SU-DHL-6 (cell line): Measurements from ENCODE around the gene NUMB.

Source experiments
- H2AFZ ChIP-seq: fragments of 200-600 bp; sonication (generic); 2 replicates; pipeline ENCODE4 v1.6.1; 2014; ENCODE audit warnings: low read depth, mild to moderate bottlenecking, moderate library complexity, mixed read lengths, antibody characterized with exemption, low read length; ENCODE audit not compliant: severe bottlenecking
- H3F3A ChIP-seq: fragments of 200-600 bp; shearing (Covaris generic); 2 replicates; pipeline ENCODE4 v1.6.0; 2016; ENCODE audit warnings: antibody characterized with exemption, mild to moderate bottlenecking; ENCODE audit not compliant: insufficient read depth
- H3K27ac ChIP-seq: fragments of 200-600 bp; sonication (generic); 2 replicates; pipeline ENCODE4 v1.5.1; 2016; ENCODE audit warnings: low read depth, mild to moderate bottlenecking, low read length, moderate library complexity, mixed read lengths
- H3K27me3 ChIP-seq: fragments of 200-600 bp; sonication (generic), shearing (Covaris generic); 2 replicates; pipeline ENCODE4 v1.6.0; 2014; ENCODE audit warnings: mild to moderate bottlenecking, low read length
- H3K36me3 ChIP-seq: fragments of 200-600 bp; sonication (generic); 2 replicates; pipeline ENCODE4 v1.6.1; 2014; ENCODE audit warnings: mild to moderate bottlenecking, low read length, mixed read lengths
- H3K4me2 ChIP-seq: fragments of 300-600, 200-600 bp; shearing (Covaris generic), sonication (generic); 2 replicates; pipeline ENCODE4 v1.6.0; 2014; ENCODE audit warnings: low read length, low read depth, mild to moderate bottlenecking; ENCODE audit not compliant: poor library complexity, severe bottlenecking
- H3K4me3 ChIP-seq: fragments of 200-600 bp; sonication (generic); 2 replicates; pipeline ENCODE4 v1.5.1; 2014; ENCODE audit warnings: antibody characterized with exemption, low read length, mild to moderate bottlenecking, mixed read lengths; ENCODE audit not compliant: insufficient read depth, poor library complexity, severe bottlenecking
- H3K79me2 ChIP-seq: fragments of 200-600 bp; sonication (generic); 2 replicates; pipeline ENCODE4 v1.6.1; 2014; ENCODE audit warnings: mild to moderate bottlenecking, low read length, moderate library complexity; ENCODE audit not compliant: insufficient read depth
- H3K9ac ChIP-seq: fragments of 200-600 bp; sonication (generic); 2 replicates; pipeline ENCODE4 v1.7.0; 2014; ENCODE audit warnings: mild to moderate bottlenecking, low read length
- H3K9me2 ChIP-seq: fragments of 200-600 bp; sonication (generic); replicated peaks from 2 replicates; pipeline ENCODE4 v1.6.1; 2014; ENCODE audit warnings: low read length; ENCODE audit not compliant: insufficient read depth
- H3K9me3 ChIP-seq: fragments of 200-600 bp; sonication (generic); 2 replicates; pipeline ENCODE4 v1.6.1; 2014; ENCODE audit warnings: low read length, mixed read lengths; ENCODE audit not compliant: insufficient read depth
- H4K20me1 ChIP-seq: fragments of 200-600 bp; sonication (generic); 2 replicates; pipeline ENCODE4 v1.6.1; 2014; ENCODE audit warnings: low read depth, mild to moderate bottlenecking, antibody characterized with exemption, low read length, moderate library complexity, mixed read lengths
- CTCF ChIP-seq: fragments of 200-600 bp; sonication (generic); IDR thresholded peaks from one replicate; pipeline ENCODE4 v1.5.1; 2017; ENCODE audit warnings: antibody characterized with exemption, mild to moderate bottlenecking, low read length, moderate library complexity; ENCODE audit not compliant: insufficient read depth, poor library complexity, severe bottlenecking
- EZH2phosphoT487 ChIP-seq: fragments of 200-600 bp; sonication (generic), shearing (Covaris generic); conservative IDR thresholded peaks from 2 replicates; pipeline ENCODE4 v1.6.1; 2018; ENCODE audit warnings: mild to moderate bottlenecking, antibody characterized with exemption, low read length, moderate library complexity, mixed read lengths

NUMB gene

DNA sequence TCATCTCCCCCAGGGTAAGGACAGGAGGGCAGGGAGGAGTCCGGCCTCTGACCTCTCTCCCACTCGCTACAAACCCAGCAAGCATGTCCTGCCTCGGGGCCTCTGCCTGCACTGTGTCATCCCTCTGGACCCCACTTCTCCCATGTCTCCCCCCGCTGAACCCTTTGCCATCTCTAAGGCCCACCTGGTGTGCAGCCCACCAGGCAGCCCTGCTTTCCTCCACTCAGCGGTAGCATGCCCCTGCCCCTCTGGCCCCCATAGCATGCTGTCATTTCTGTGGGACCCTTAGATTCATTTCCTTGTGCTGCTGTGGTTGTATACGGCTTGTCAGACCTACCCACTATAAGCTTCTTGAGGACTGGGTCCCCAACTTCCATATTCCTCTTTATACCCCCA lies 203.3 kb downstream of the NUMB start:
- H2AFZ ChIP-seq: no peak overlapping the region
- no peak overlapping the region for H3K9ac ChIP-seq
- no peaks in the 10 kb centered on the region for H3K27me3 ChIP-seq
- H3K4me2 ChIP-seq: no peak overlapping the region
- H3F3A ChIP-seq: no peaks in the 10 kb centered on the region; the same call in 1 of the 2 replicates
- H4K20me1 ChIP-seq: no peaks in the 10 kb centered on the region
- no peaks in the 10 kb centered on the region for H3K9me2 ChIP-seq
- H3K36me3 ChIP-seq: no peaks in the 10 kb centered on the region
- TF ChIP-seq CTCF (no peak), EZH2phosphoT487 (no peak)
- no peaks in the 10 kb centered on the region for H3K79me2 ChIP-seq
- H3K4me3 ChIP-seq: no peak overlapping the region
- no peak overlapping the region for H3K27ac ChIP-seq
- no peaks in the 10 kb centered on the region for H3K9me3 ChIP-seq

DNA sequence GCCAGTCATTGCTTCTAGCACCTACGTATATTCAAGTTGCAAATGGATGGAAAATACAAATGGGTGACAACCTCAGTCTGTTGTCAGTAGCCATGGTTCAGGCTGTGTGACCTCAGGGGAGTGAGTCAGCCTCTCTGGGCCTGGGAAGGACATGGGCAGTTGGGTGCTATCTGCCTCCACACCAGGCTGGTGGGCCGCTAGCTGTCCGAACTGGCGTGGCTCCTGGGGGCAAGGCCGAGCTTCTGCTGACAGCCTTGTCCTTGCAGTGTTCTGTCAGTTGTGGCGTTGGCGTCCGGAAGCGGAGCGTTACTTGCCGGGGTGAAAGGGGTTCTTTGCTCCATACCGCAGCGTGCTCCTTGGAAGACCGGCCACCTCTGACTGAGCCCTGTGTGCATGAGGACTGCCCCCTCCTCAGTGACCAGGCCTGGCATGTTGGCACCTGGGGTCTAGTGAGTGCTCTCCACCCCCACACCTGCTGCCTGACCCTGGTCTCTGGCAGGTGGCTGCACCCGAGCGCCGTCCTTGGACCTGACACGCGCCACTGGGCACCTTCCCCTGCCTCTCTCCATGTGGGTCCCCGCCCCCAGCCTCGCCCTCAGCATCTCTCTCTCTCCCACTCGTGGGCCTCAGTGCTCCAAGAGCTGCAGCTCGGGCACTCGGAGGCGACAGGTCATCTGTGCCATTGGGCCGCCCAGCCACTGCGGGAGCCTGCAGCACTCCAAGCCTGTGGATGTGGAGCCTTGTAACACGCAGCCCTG lies 203.9 kb downstream of the NUMB start:
- H3F3A ChIP-seq: no peaks in the 10 kb centered on the region; the same call in 1 of the 2 replicates
- H2AFZ ChIP-seq: no peak overlapping the region

DNA sequence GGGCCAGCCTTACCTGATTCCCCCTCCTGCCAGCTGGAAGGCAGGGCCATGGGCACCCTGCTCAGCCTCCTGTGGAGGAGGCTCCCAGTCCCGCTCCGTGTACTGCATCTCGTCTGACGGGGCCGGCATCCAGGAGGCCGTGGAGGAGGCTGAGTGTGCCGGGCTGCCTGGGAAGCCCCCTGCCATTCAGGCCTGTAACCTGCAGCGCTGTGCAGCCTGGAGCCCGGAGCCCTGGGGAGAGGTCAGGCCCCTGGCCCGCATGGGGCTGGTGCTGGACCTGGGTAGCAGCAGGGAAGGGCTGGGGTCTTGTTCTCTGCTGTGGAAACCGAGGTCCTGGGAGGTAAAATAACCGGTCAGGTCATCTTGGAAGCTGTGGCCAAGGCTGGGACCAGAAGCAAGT lies 204.6 kb downstream of the NUMB start:
- no peaks in the 10 kb centered on the region for H4K20me1 ChIP-seq
- no peaks in the 10 kb centered on the region for H3K27me3 ChIP-seq
- H3K9me2 ChIP-seq: no peaks in the 10 kb centered on the region
- no peak overlapping the region for H3K4me3 ChIP-seq
- TF ChIP-seq EZH2phosphoT487 (no peak), CTCF (no peak)
- H3F3A ChIP-seq: no peaks in the 10 kb centered on the region; the same call in 1 of the 2 replicates
- no peak overlapping the region for H3K27ac ChIP-seq
- no peak overlapping the region for H2AFZ ChIP-seq
- H3K4me2 ChIP-seq: no peak overlapping the region
- no peaks in the 10 kb centered on the region for H3K9me3 ChIP-seq
- H3K36me3 ChIP-seq: no peaks in the 10 kb centered on the region
- no peak overlapping the region for H3K9ac ChIP-seq
- H3K79me2 ChIP-seq: no peaks in the 10 kb centered on the region

More for the DNA sequence above, 203.9 kb downstream of the NUMB start:
- Histone ChIP-seq H3K27ac (no peak overlapping the region), H4K20me1 (no peaks in the 10 kb centered on the region), H3K9ac (no peak overlapping the region), H3K79me2 (no peaks in the 10 kb centered on the region), H3K4me2 (no peak overlapping the region), H3K4me3 (no peak overlapping the region), H3K36me3 (no peaks in the 10 kb centered on the region), H3K27me3 (no peaks in the 10 kb centered on the region), H3K9me2 (no peaks in the 10 kb centered on the region), H3K9me3 (no peaks in the 10 kb centered on the region)
- TF ChIP-seq EZH2phosphoT487: no peak

DNA sequence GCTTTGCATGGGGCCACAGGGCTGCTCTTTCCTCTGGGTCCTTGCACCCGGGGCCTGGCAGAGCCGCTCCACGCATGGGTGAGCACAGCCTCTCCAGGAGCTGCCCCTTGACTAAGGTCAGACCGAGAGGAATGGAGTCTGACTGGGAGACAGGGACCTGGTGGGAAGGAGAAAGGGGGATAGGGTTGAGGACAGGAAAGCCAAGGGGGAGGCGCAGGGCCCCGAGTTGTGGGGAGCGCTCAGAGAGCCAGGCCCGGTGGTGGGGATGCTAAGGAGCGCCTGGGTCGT lies 205.1 kb downstream of the NUMB start:
- Histone ChIP-seq H3K9ac (no peak overlapping the region), H3K9me3 (no peaks in the 10 kb centered on the region), H3K27ac (no peak overlapping the region), H3K4me3 (no peak overlapping the region), H3K27me3 (no peaks in the 10 kb centered on the region), H3K4me2 (no peak overlapping the region), H3K9me2 (no peaks in the 10 kb centered on the region), H4K20me1 (no peaks in the 10 kb centered on the region), H2AFZ (no peak overlapping the region), H3F3A (no peaks in the 10 kb centered on the region; the same call in 1 of the 2 replicates), H3K79me2 (no peaks in the 10 kb centered on the region), H3K36me3 (no peaks in the 10 kb centered on the region)
- TF ChIP-seq EZH2phosphoT487: no peak
